Measurements from ENCODE around the gene TBX21.

GRCh38 chr17:47774331-47774730 lies 41.3 kb downstream of the TBX21 start:
- TF ChIP-seq CTCF (IDR thresholded peaks at IDR 0.05) (no peak), POLR2A (IDR thresholded peaks at IDR 0.05) (no peak)

Measured in heart left ventricle (tissue), 13 donors.